Thyroid gland (tissue), 4 donors: Measurements from ENCODE around the gene NR1H3. TPM values are rescaled to one million over a fixed set of nuclear protein-coding genes. Genes with fewer than 3 reads are reported as not detected.

Source experiments
- DNase-seq, 2 donors: peaks; one replicate each; pipeline ENCODE4 v3.0.0-alpha.2; 2019
- H3K27ac ChIP-seq, 3 donors: fragments of 200-600 bp; sonication (generic); 1 replicate in 2 of 3; 2 replicates in 1 of 3; pipeline ENCODE4 v1.5.1; 2016 to 2019; ENCODE audit warnings: mild to moderate bottlenecking in 1 of 3, moderate library complexity in 1 of 3
- H3K27me3 ChIP-seq: fragments of 200-600 bp; sonication (generic); one replicate; pipeline ENCODE4 v1.5.1; 2019
- H3K36me3 ChIP-seq, 2 donors: fragments of 200-600 bp; sonication (generic); one replicate each; pipeline ENCODE4 v1.5.1; 2016 to 2019
- H3K4me1 ChIP-seq, 2 donors: fragments of 200-600 bp; sonication (generic); one replicate each; pipeline ENCODE4 v1.5.1; 2017 to 2019
- H3K4me3 ChIP-seq, 3 donors: fragments of 200-600 bp; sonication (generic); replicated peaks in 1 of 3; 1 replicate in 2 of 3; 2 replicates in 1 of 3; pipeline ENCODE4 v1.5.1; 2016; ENCODE audit warnings: mild to moderate bottlenecking in 1 of 3
- H3K9me3 ChIP-seq: fragments of 200-600 bp; sonication (generic); one replicate; pipeline ENCODE4 v1.5.1; 2017
- POLR2A ChIP-seq, 2 donors: fragments of 450-650 bp; IDR thresholded peaks; one replicate each; pipeline ENCODE4 v1.6.1; 2017; ENCODE audit warnings: antibody characterized with exemption in 2 of 2, mild to moderate bottlenecking in 2 of 2, moderate library complexity in 1 of 2
- WGBS, 2 donors: methylation state at CpG; one replicate each; pipeline ENCODE4 v1.1.5; 2017; 5-methylcytosine and 5-hydroxymethylcytosine counted together
- intact Hi-C: fragments of 100-400 bp; cut with DNase I; formaldehyde crosslinking; loops from one replicate; pipeline ENCODE4 v1.15.1; 2023
- total RNA-seq, 4 donors: library from RNA; depleted of rRNA; stranded (reverse); fragments of >200 nt; gene quantifications; one replicate each; pipeline ENCODE4 v1.2.3, GENCODE V29; 2016
- TF ChIP-seq, protein P1 (sequence below), 6 experiments: fragments of 200-600 bp in 3 of 6; fragments of 450-650 bp in 3 of 6; sonication (generic) in 3 of 6; IDR thresholded peaks; one replicate each; pipeline ENCODE4 v1.5.1; 2016 to 2019; ENCODE audit warnings: antibody characterized with exemption in 6 of 6, mild to moderate bottlenecking in 2 of 6, inconsistent platforms in 1 of 6, moderate library complexity in 1 of 6

Gene NR1H3
- total RNA-seq, 4 donors from 2014 or later: 27.5 to 58.3 (median 42.5) TPM

DNA sequence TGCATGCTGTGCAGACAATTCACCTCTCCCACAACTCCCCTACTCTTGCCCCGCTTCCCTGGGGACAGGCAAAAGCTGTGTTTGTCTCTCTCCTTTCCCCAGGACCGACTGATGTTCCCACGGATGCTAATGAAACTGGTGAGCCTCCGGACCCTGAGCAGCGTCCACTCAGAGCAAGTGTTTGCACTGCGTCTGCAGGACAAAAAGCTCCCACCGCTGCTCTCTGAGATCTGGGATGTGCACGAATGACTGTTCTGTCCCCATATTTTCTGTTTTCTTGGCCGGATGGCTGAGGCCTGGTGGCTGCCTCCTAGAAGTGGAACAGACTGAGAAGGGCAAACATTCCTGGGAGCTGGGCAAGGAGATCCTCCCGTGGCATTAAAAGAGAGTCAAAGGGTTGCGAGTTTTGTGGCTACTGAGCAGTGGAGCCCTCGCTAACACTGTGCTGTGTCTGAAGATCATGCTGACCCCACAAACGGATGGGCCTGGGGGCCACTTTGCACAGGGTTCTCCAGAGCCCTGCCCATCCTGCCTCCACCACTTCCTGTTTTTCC, 10.7 kb downstream of the NR1H3 start:
- intact Hi-C loops: no loop called here
- H3K9me3 ChIP-seq: no peaks in the 10 kb centered on the region
- peak overlapping the region; percentile 72 to 96 (median 96) for H3K27ac ChIP-seq
- H3K36me3 ChIP-seq: no peaks in the 10 kb centered on the region
- no peaks in the 10 kb centered on the region for H3K27me3 ChIP-seq
- TF ChIP-seq, protein P1, sequence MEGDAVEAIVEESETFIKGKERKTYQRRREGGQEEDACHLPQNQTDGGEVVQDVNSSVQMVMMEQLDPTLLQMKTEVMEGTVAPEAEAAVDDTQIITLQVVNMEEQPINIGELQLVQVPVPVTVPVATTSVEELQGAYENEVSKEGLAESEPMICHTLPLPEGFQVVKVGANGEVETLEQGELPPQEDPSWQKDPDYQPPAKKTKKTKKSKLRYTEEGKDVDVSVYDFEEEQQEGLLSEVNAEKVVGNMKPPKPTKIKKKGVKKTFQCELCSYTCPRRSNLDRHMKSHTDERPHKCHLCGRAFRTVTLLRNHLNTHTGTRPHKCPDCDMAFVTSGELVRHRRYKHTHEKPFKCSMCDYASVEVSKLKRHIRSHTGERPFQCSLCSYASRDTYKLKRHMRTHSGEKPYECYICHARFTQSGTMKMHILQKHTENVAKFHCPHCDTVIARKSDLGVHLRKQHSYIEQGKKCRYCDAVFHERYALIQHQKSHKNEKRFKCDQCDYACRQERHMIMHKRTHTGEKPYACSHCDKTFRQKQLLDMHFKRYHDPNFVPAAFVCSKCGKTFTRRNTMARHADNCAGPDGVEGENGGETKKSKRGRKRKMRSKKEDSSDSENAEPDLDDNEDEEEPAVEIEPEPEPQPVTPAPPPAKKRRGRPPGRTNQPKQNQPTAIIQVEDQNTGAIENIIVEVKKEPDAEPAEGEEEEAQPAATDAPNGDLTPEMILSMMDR (IDR thresholded peaks at IDR 0.05): no peak
- no peak for TF ChIP-seq POLR2A (IDR thresholded peaks at IDR 0.05)
- DNase-seq: no peak
- H3K4me3 ChIP-seq: peak overlapping the region in 1 of 3 donors; percentile 70
- 58 to 70% methylated on average over 13 of the region's 13 CpGs for WGBS, 2 donors
- H3K4me1 ChIP-seq: peaks cover 17 to 41% of the 10 kb centered on the region in 2 donors

DNA sequence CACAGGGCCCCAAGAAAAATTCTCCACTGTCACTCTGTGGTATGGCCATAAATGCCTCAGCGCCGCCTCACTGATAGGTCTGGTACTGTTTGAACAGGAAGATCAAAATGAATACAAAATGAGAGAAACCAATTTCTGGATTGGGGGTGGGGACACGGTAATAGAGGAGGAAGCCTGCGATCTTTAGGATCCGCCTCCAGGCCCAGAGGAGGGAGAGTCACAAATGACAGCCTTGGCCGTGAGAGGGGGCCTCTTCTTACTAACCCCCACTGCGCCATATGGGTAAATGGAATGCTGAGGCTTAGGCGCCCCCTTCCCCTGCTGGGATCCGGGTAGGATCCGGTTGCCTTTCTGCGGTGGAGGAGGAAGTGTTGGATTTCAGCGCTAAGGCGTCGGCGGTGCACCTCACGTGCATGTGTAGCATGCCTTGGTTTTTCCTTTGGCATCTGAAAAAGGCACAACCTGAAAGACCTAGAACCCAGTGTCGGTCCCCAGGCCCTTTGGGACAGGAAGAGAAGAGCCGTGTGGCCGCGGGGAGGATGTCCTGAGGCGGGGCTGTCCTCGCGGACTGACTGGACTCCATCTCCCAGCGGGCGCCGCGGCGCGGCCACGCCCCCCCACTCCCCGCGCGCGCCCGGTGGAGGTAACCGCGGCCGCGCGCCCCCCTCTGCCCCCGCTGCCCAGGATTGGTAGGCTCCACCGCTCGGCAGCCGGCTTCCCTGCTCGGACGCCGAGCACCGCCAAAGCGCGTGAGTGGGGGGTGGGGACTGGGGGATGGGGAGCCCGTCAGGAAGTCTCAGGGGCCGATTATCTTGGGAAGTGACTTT, 11.4 kb downstream of the NR1H3 start:
- DNase-seq: peak; percentile 92 to 93
- Histone ChIP-seq H3K36me3 (no peaks in the 10 kb centered on the region), H3K4me1 (peaks cover 17 to 41% of the 10 kb centered on the region in 2 donors), H3K27ac (peak overlapping the region; percentile 72 to 96 (median 96)), H3K27me3 (no peaks in the 10 kb centered on the region), H3K4me3 (peak overlapping the region; percentile 15 to 70 (median 37)), H3K9me3 (no peaks in the 10 kb centered on the region)
- TF ChIP-seq, protein P1 (IDR thresholded peaks at IDR 0.05): peak in 2 of 6 experiments; percentile 3 to 8
- TF ChIP-seq POLR2A (IDR thresholded peaks at IDR 0.05): no peak
- intact Hi-C loops: no loop called here
- 4 to 15% methylated on average over 10 to 43 of the region's 52 CpGs for WGBS, 2 donors

DNA sequence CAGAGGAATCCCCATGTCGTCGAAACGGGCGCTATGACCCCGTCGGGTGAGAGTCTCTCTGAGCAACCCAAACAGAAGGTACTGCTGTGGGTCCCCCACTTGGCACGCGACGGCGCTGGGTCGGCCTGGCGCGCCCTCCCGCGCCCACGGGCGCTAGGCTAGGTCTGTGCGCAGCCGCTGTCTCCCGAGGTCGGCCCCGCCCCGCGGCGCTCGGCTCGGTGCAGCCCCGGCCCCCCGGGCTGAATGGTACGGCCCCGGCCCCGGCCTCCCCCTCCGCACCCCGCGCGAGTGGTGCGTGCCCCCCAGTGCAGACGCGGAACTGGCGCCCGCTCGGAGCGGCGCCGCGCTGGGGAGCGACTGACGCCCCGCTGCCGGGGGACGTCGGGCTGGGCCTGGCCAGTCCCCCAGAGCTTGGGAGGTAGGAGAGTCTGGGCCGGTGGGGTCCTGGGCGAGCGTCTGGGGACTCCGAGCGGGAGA, 12.1 kb downstream of the NR1H3 start, which contains the start of gene MADD:
Gene MADD (plus strand): TSS at position 305 of the 477 bp plus-strand sequence.
- Histone ChIP-seq H3K4me1 (peaks cover 12 to 39% of the 10 kb centered on the region in 2 donors), H3K27me3 (no peaks in the 10 kb centered on the region), H3K9me3 (no peaks in the 10 kb centered on the region), H3K27ac (peak within 1 kb of the TSS; percentile 72 to 96 (median 96)), H3K36me3 (peaks cover 4% of the 10 kb centered on the region in 2 donors), H3K4me3 (peak within 1 kb of the TSS; percentile 15 to 70 (median 37))
- peak; percentile 88 to 89 for DNase-seq
- TF ChIP-seq POLR2A (IDR thresholded peaks at IDR 0.05): peak; percentile 11 to 89
- TF ChIP-seq, protein P1 (IDR thresholded peaks at IDR 0.05): no peak
- WGBS, 2 donors: 1% methylated on average over 21 of the region's 57 CpGs; no CpG with 5 or more reads in 1 of the 2 donors
- intact Hi-C loops: loop anchor here (10.0 kb wide), 1 partner anchor 75 kb away; no protein-coding TSS in a partner anchor

DNA sequence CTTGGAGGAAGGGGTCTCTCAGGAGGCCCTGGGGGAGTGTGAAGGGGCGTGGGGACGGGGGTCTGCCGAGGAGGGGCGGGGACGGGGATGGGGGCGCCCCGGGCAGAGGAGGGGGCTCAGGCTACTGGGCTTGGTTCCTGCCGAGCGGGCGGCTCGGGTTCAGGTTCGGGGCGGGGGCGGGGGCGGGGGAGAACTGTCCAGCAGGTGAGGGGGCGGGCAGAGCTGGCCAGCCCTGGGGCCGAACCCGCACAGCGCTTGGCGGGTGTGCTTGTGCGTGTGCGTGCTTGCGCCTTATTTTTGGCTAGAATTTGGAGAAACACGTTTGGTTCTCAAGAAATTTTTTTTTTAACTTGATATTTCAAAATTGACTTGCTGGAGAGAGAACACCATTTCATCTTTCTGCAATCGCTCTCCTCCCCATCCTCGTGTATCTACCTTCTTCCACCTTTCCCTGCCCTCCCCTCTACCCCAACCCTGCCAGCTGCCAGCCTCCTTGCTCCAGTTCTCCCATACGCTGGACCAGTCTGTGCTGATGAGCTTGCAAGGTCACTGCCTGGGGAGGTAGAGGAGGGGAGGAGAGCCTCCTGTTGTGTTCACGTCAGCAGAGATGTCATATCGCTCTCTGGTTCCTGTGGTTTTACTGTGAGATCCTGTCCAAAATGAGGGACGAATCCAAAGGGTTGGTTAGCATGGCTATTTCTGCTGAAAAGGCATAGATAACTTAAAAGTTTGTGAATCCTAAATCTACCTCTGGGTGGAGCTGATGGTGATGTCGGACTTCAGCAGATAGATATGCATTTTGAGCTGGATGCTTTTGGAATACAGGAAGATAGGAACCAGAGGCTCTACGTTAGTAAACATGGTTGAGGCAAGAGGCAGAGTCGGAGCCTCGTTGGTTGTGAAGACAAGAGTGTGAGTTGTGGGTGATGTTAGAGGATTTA, 12.8 kb downstream of the NR1H3 start:
- no peak for TF ChIP-seq POLR2A (IDR thresholded peaks at IDR 0.05)
- TF ChIP-seq, protein P1 (IDR thresholded peaks at IDR 0.05): no peak
- Histone ChIP-seq H3K27me3 (no peaks in the 10 kb centered on the region), H3K36me3 (peaks cover 12% of the 10 kb centered on the region in 2 donors), H3K4me1 (peaks cover 12 to 31% of the 10 kb centered on the region in 2 donors), H3K27ac (peak overlapping the region; percentile 72 to 96 (median 96)), H3K4me3 (peak overlapping the region; percentile 10 to 70 (median 37)), H3K9me3 (no peaks in the 10 kb centered on the region)
- intact Hi-C loops: loop anchor here (10.0 kb wide), 1 partner anchor 74 kb away; no protein-coding TSS in a partner anchor
- 5 to 6% methylated on average over 27 to 31 of the region's 34 CpGs for whole genome bisulfite sequencing, 2 donors
- peak; percentile 30 to 33 for DNase-seq
